H1 (cell line): ENCODE results near the gene CC2D2A.

Experiments
- CBX5 ChIP-seq: fragments of 300-800, 300-1000 bp; sonication (generic); IDR thresholded peaks from 2 replicates; pipeline ENCODE4 v1.7.1; 2016; ENCODE audit warnings: antibody characterized with exemption, low read length, low read depth
- EGR1 ChIP-seq: IDR thresholded peaks from 2 replicates; pipeline ENCODE4 v1.6.1; 2011; ENCODE audit warnings: low read depth, low read length, borderline replicate concordance
- EP300 ChIP-seq, 2 experiments: IDR thresholded peaks; 1 replicate in 1 of 2; 2 replicates in 1 of 2; pipeline ENCODE4 v1.6.1; 2011 to 2012; ENCODE audit warnings: low read depth in 2 of 2, low read length in 2 of 2, mild to moderate bottlenecking in 2 of 2, borderline replicate concordance in 1 of 2, inconsistent platforms in 1 of 2, moderate library complexity in 1 of 2
- EZH2 ChIP-seq: fragments of 200-600 bp; sonication (generic); IDR thresholded peaks from 2 replicates; pipeline ENCODE4 v1.7.1; 2012; ENCODE audit warnings: low read depth, mild to moderate bottlenecking, moderate library complexity, low read length, inconsistent platforms; ENCODE audit not compliant: severe bottlenecking
- FOSL1 ChIP-seq: IDR thresholded peaks from 2 replicates; pipeline ENCODE4 v1.6.1; 2011; ENCODE audit warnings: mild to moderate bottlenecking, low read depth, low read length, moderate library complexity; ENCODE audit not compliant: insufficient read depth
- NRF1 ChIP-seq: IDR thresholded peaks from 2 replicates; pipeline ENCODE4 v1.6.1; 2011; ENCODE audit warnings: mild to moderate bottlenecking, low read depth, low read length, improper control_type of control experiment
- PHF8 ChIP-seq: fragments of 200-600 bp; sonication (generic); conservative IDR thresholded peaks from 2 replicates; pipeline ENCODE4 v1.7.1; 2012; ENCODE audit warnings: low read depth, mild to moderate bottlenecking, inconsistent platforms, low read length, moderate library complexity
- POLR2A ChIP-seq, 2 experiments: IDR thresholded peaks; 1 replicate in 1 of 2; 2 replicates in 1 of 2; pipeline ENCODE4 v1.6.1; 2011; ENCODE audit warnings: low read depth in 2 of 2, low read length in 2 of 2, mild to moderate bottlenecking in 2 of 2; ENCODE audit errors: control extremely low read depth in 1 of 2
- POLR2AphosphoS5 ChIP-seq: IDR thresholded peaks from 2 replicates; pipeline ENCODE4 v1.6.1; 2011; ENCODE audit warnings: low read depth, low read length
- RFX5 ChIP-seq: IDR thresholded peaks from 2 replicates; pipeline ENCODE4 v1.6.1; 2011; ENCODE audit warnings: low read depth, low read length, improper control_type of control experiment, borderline replicate concordance
- RNF2 ChIP-seq: fragments of 200-900, 300-1000 bp; sonication (generic); IDR thresholded peaks from 2 replicates; pipeline ENCODE4 v1.7.1; 2016; ENCODE audit warnings: borderline replicate concordance, low read depth, mild to moderate bottlenecking, antibody characterized with exemption, low read length; ENCODE audit not compliant: poor library complexity, severe bottlenecking; ENCODE audit errors: missing control alignments
- TCF12 ChIP-seq: IDR thresholded peaks from 2 replicates; pipeline ENCODE4 v1.6.1; 2011; ENCODE audit warnings: low read depth, mild to moderate bottlenecking, low read length
- YY1 ChIP-seq: IDR thresholded peaks from 2 replicates; pipeline ENCODE4 v1.6.1; 2011; ENCODE audit warnings: low read depth, mild to moderate bottlenecking, low read length
- TF ChIP-seq, protein P1 (sequence below), 3 experiments: IDR thresholded peaks; 1 replicate in 2 of 3; 2 replicates in 1 of 3; pipeline versions ENCODE4 v1.5.1 to v1.6.1; 2011; ENCODE audit warnings: low read length in 3 of 3, mild to moderate bottlenecking in 3 of 3, inconsistent platforms in 2 of 3, low read depth in 1 of 3, moderate library complexity in 1 of 3; ENCODE audit not compliant: insufficient read depth in 1 of 3; ENCODE audit errors: control extremely low read depth in 1 of 3

DNA sequence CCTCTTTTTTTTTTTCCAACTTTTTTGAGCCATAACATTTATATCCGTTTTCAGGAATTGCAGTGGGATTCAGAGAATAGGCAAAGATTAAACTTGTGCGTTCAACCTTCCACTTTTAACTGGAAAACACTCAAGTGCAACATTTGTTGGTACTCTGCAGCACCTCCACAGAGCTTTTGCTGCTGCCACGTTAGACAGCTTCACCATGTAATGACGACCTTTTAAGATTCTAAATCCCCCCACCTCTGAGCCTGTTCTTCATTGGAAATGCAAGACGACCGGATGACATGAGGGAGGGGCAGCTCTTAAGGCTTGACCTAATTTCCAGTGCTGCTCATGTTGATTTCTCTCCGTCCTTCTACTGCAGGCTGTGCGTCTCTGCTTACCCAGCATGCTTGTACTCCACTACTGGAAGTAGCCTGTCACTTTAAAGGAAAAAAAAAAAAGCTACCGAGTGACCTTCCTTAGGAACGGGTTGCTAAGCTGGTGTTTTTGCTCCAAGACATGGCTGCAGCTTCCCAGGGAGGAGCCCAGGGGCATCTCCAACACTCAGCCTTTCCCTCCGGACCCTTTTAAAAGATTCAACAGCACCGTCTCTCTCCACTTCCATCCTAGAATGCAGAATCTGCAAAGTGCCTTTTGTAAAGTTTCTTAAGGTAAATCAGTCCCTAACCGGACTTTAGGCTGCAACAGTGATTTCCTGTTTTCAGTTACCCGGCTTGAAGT, at the start of gene CC2D2A:
- TF ChIP-seq EGR1 (no peak), NRF1 (no peak), CBX5 (no peak), PHF8 (no peak), POLR2AphosphoS5 (no peak), YY1 (no peak), TCF12 (no peak), FOSL1 (no peak), POLR2A (IDR thresholded peaks at IDR 0.05; ENCODE audit: control extremely low read depth in 1 of 2, low read depth in 2 of 2, low read length in 2 of 2) (no peak), EZH2 (no peak), RNF2 (no peak), RFX5 (no peak), EP300 (IDR thresholded peaks at IDR 0.05; ENCODE audit: borderline replicate concordance in 1 of 2, low read depth in 2 of 2, low read length in 2 of 2) (no peak)
- TF ChIP-seq, protein P1, sequence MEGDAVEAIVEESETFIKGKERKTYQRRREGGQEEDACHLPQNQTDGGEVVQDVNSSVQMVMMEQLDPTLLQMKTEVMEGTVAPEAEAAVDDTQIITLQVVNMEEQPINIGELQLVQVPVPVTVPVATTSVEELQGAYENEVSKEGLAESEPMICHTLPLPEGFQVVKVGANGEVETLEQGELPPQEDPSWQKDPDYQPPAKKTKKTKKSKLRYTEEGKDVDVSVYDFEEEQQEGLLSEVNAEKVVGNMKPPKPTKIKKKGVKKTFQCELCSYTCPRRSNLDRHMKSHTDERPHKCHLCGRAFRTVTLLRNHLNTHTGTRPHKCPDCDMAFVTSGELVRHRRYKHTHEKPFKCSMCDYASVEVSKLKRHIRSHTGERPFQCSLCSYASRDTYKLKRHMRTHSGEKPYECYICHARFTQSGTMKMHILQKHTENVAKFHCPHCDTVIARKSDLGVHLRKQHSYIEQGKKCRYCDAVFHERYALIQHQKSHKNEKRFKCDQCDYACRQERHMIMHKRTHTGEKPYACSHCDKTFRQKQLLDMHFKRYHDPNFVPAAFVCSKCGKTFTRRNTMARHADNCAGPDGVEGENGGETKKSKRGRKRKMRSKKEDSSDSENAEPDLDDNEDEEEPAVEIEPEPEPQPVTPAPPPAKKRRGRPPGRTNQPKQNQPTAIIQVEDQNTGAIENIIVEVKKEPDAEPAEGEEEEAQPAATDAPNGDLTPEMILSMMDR (IDR thresholded peaks at IDR 0.05; ENCODE audit: control extremely low read depth in 1 of 3, insufficient read depth in 1 of 3, low read depth in 1 of 3, low read length in 3 of 3) = no peak
